ENCODE measurements around the gene PCYOX1L.

The PCYOX1L gene

GRCh38 chr5:149326611-149327010 lies 31.2 kb upstream of the PCYOX1L start:
- Histone ChIP-seq H3K4ac (ENCODE audit: low read depth, low read length) (no peak overlapping the region), H2BK120ac (ENCODE audit: insufficient read depth, low read length, poor library complexity) (no peak overlapping the region), H4K91ac (ENCODE audit: low read depth, low read length) (no peak overlapping the region), H3K4me1 (ENCODE audit: control insufficient read depth in 1 of 2, insufficient read depth in 2 of 2, low read length in 2 of 2) (no peaks in the 10 kb centered on the region), H3K18ac (ENCODE audit: low read length) (no peak overlapping the region), H3K14ac (ENCODE audit: low read length) (no peak overlapping the region), H3K23ac (ENCODE audit: low read length) (no peak overlapping the region), H3K9me3 (ENCODE audit: insufficient read depth, low read depth, low read length) (no peaks in the 10 kb centered on the region), H4K12ac (ENCODE audit: low read depth, low read length) (no peak overlapping the region), H3K79me2 (ENCODE audit: control insufficient read depth, insufficient read depth, low read length, poor library complexity) (no peaks in the 10 kb centered on the region), H2BK5ac (ENCODE audit: low read depth, low read length, poor library complexity) (no peak overlapping the region), H3K36me3 (ENCODE audit: control insufficient read depth in 1 of 2, insufficient read depth in 2 of 2, low read length in 2 of 2) (peaks cover 0 to 2% of the 10 kb centered on the region in 2 experiments), H3K9ac (ENCODE audit: low read length) (no peak overlapping the region), H3K4me2 (ENCODE audit: low read length) (no peak overlapping the region), H4K8ac (ENCODE audit: low read depth, low read length) (no peak overlapping the region), H2BK12ac (ENCODE audit: low read length) (no peak overlapping the region), H2AK5ac (ENCODE audit: low read length) (no peak overlapping the region), H3K27ac (ENCODE audit: low read depth, low read length) (no peak overlapping the region), H2AFZ (ENCODE audit: insufficient read depth, low read length, poor library complexity) (no peak overlapping the region), H3K4me3 (ENCODE audit: low read depth, low read length) (no peak overlapping the region), H3K79me1 (ENCODE audit: low read length) (no peaks in the 10 kb centered on the region), H3K27me3 (ENCODE audit: insufficient read depth, low read length) (no peaks in the 10 kb centered on the region)
- no peak for DNase-seq
- WGBS (ENCODE audit: extremely low coverage, insufficient coverage, insufficient read length): no CpG with 5 or more reads among the region's 3 CpGs

- Histone ChIP-seq H2AK5ac (ENCODE audit: low read length) (no peak overlapping the region), H3K4me2 (ENCODE audit: low read length) (no peak overlapping the region), H3K9me3 (ENCODE audit: insufficient read depth, low read depth, low read length) (no peaks in the 10 kb centered on the region), H3K4me3 (ENCODE audit: low read depth, low read length) (no peak overlapping the region), H3K18ac (ENCODE audit: low read length) (no peak overlapping the region), H3K14ac (ENCODE audit: low read length) (no peak overlapping the region), H4K91ac (ENCODE audit: low read depth, low read length) (no peak overlapping the region), H2BK5ac (ENCODE audit: low read depth, low read length, poor library complexity) (no peak overlapping the region), H2BK120ac (ENCODE audit: insufficient read depth, low read length, poor library complexity) (no peak overlapping the region), H3K4ac (ENCODE audit: low read depth, low read length) (no peak overlapping the region), H3K27ac (ENCODE audit: low read depth, low read length) (no peak overlapping the region), H3K23ac (ENCODE audit: low read length) (no peak overlapping the region), H3K4me1 (ENCODE audit: control insufficient read depth in 1 of 2, insufficient read depth in 2 of 2, low read length in 2 of 2) (no peaks in the 10 kb centered on the region), H4K8ac (ENCODE audit: low read depth, low read length) (no peak overlapping the region), H2AFZ (ENCODE audit: insufficient read depth, low read length, poor library complexity) (no peak overlapping the region), H3K9ac (ENCODE audit: low read length) (no peak overlapping the region), H3K79me2 (ENCODE audit: control insufficient read depth, insufficient read depth, low read length, poor library complexity) (no peaks in the 10 kb centered on the region), H3K36me3 (ENCODE audit: control insufficient read depth in 1 of 2, insufficient read depth in 2 of 2, low read length in 2 of 2) (no peaks in the 10 kb centered on the region), H2BK12ac (ENCODE audit: low read length) (no peak overlapping the region), H3K27me3 (ENCODE audit: insufficient read depth, low read length) (no peaks in the 10 kb centered on the region), H3K79me1 (ENCODE audit: low read length) (no peaks in the 10 kb centered on the region), H4K12ac (ENCODE audit: low read depth, low read length) (no peak overlapping the region)
- WGBS (ENCODE audit: extremely low coverage, insufficient coverage, insufficient read length): no CpG with 5 or more reads among the region's 5 CpGs
- no peak for DNase-seq
Measured at GRCh38 chr5:149328177-149328576, 29.7 kb upstream of the PCYOX1L start.

- no CpG with 5 or more reads among the region's 2 CpGs for WGBS (ENCODE audit: extremely low coverage, insufficient coverage, insufficient read length)
Measured at GRCh38 chr5:149333711-149334443, 24.0 kb upstream of the PCYOX1L start.

GRCh38 chr5:149337736-149338135 lies 20.1 kb upstream of the PCYOX1L start:
- Histone ChIP-seq H4K8ac (ENCODE audit: low read depth, low read length) (no peak overlapping the region), H3K4me1 (ENCODE audit: control insufficient read depth in 1 of 2, insufficient read depth in 2 of 2, low read length in 2 of 2) (peaks cover 2 to 4% of the 10 kb centered on the region in 2 experiments), H2AFZ (ENCODE audit: insufficient read depth, low read length, poor library complexity) (no peak overlapping the region), H2BK120ac (ENCODE audit: insufficient read depth, low read length, poor library complexity) (peak overlapping the region; percentile 27), H4K12ac (ENCODE audit: low read depth, low read length) (no peak overlapping the region), H3K4me2 (ENCODE audit: low read length) (no peak overlapping the region), H3K23ac (ENCODE audit: low read length) (no peak overlapping the region), H2BK5ac (ENCODE audit: low read depth, low read length, poor library complexity) (no peak overlapping the region), H2AK5ac (ENCODE audit: low read length) (no peak overlapping the region), H3K14ac (ENCODE audit: low read length) (no peak overlapping the region), H3K9ac (ENCODE audit: low read length) (no peak overlapping the region), H3K79me2 (ENCODE audit: control insufficient read depth, insufficient read depth, low read length, poor library complexity) (no peaks in the 10 kb centered on the region), H3K9me3 (ENCODE audit: insufficient read depth, low read depth, low read length) (no peaks in the 10 kb centered on the region), H3K4ac (ENCODE audit: low read depth, low read length) (no peak overlapping the region), H2BK12ac (ENCODE audit: low read length) (peak overlapping the region; percentile 38), H3K36me3 (ENCODE audit: control insufficient read depth in 1 of 2, insufficient read depth in 2 of 2, low read length in 2 of 2) (peaks cover 0 to 4% of the 10 kb centered on the region in 2 experiments), H3K4me3 (ENCODE audit: low read depth, low read length) (no peak overlapping the region), H3K27me3 (ENCODE audit: insufficient read depth, low read length) (no peaks in the 10 kb centered on the region), H3K79me1 (ENCODE audit: low read length) (peaks cover 2% of the 10 kb centered on the region), H3K18ac (ENCODE audit: low read length) (no peak overlapping the region), H4K91ac (ENCODE audit: low read depth, low read length) (no peak overlapping the region), H3K27ac (ENCODE audit: low read depth, low read length) (no peak overlapping the region)
- no CpG with 5 or more reads among the region's 4 CpGs for WGBS (ENCODE audit: extremely low coverage, insufficient coverage, insufficient read length)
- DNase-seq: no peak

More at GRCh38 chr5:149333711-149334443, 24.0 kb upstream of the PCYOX1L start:
- no peak overlapping the region for H3K4me3 ChIP-seq (ENCODE audit: low read depth, low read length)
- no peak overlapping the region for H3K4me2 ChIP-seq (ENCODE audit: low read length)
- no peak overlapping the region for H3K18ac ChIP-seq (ENCODE audit: low read length)
- H3K9me3 ChIP-seq (ENCODE audit: insufficient read depth, low read depth, low read length): no peaks in the 10 kb centered on the region
- peaks cover 2% of the 10 kb centered on the region for H3K79me1 ChIP-seq (ENCODE audit: low read length)
- H3K4ac ChIP-seq (ENCODE audit: low read depth, low read length): no peak overlapping the region
- H2BK12ac ChIP-seq (ENCODE audit: low read length): no peak overlapping the region
- peaks cover 0 to 2% of the 10 kb centered on the region in 2 experiments for H3K36me3 ChIP-seq (ENCODE audit: control insufficient read depth in 1 of 2, insufficient read depth in 2 of 2, low read length in 2 of 2)
- no peak overlapping the region for H2AK5ac ChIP-seq (ENCODE audit: low read length)
- no peak overlapping the region for H2AFZ ChIP-seq (ENCODE audit: insufficient read depth, low read length, poor library complexity)
- H3K27ac ChIP-seq (ENCODE audit: low read depth, low read length): no peak overlapping the region
- H3K23ac ChIP-seq (ENCODE audit: low read length): no peak overlapping the region
- H3K27me3 ChIP-seq (ENCODE audit: insufficient read depth, low read length): no peaks in the 10 kb centered on the region
- no peaks in the 10 kb centered on the region for H3K79me2 ChIP-seq (ENCODE audit: control insufficient read depth, insufficient read depth, low read length, poor library complexity)
- H4K12ac ChIP-seq (ENCODE audit: low read depth, low read length): no peak overlapping the region
- H3K14ac ChIP-seq (ENCODE audit: low read length): no peak overlapping the region
- DNase-seq: no peak
- H2BK5ac ChIP-seq (ENCODE audit: low read depth, low read length, poor library complexity): no peak overlapping the region
- H3K9ac ChIP-seq (ENCODE audit: low read length): no peak overlapping the region
- peaks cover 2 to 4% of the 10 kb centered on the region in 2 experiments for H3K4me1 ChIP-seq (ENCODE audit: control insufficient read depth in 1 of 2, insufficient read depth in 2 of 2, low read length in 2 of 2)
- no peak overlapping the region for H4K91ac ChIP-seq (ENCODE audit: low read depth, low read length)
- no peak overlapping the region for H2BK120ac ChIP-seq (ENCODE audit: insufficient read depth, low read length, poor library complexity)
- H4K8ac ChIP-seq (ENCODE audit: low read depth, low read length): no peak overlapping the region
